Dermis blood vessel endothelial cell (primary cell): ENCODE data around the gene ALAS2. TPM values are rescaled to one million over a fixed set of nuclear protein-coding genes. Genes with fewer than 3 reads are reported as not detected.
"Not testable (repeated sequence)": the region's sequence is repeated elsewhere in the genome, so short reads cannot be mapped to it uniquely, and the experiment has no call there.

Experiments used
- DNase-seq: peaks from one replicate; pipeline ENCODE4 v3.0.0; 2010
- total RNA-seq: library from RNA; depleted of rRNA; stranded (reverse); fragments of >200 nt; gene quantifications from 2 replicates; pipeline ENCODE4 v1.2.3, GENCODE V29; 2014

Gene ALAS2
- total RNA-seq, 1 donor from 2014 or later = not detected

- no peak for DNase-seq
Observed at GRCh38 chrX:55004231-55004630, 26.5 kb downstream of the ALAS2 start.

- peak; percentile 94 for DNase-seq
Observed at GRCh38 chrX:54999717-55000598, 30.8 kb downstream of the ALAS2 start, which contains the start of gene APEX2. Gene APEX2 (plus strand): TSS chrX:55000363. CDS start chrX:55000423, 60 bp downstream.

- DNase-seq = no peak
Observed at GRCh38 chrX:54995621-54996020, 35.2 kb downstream of the ALAS2 start.

- no peak for DNase-seq
Observed at GRCh38 chrX:54994668-54995351, 36.0 kb downstream of the ALAS2 start.

GRCh38 chrX:54994099-54994498, 36.7 kb downstream of the ALAS2 start, which contains the start of gene PFKFB1:
Gene PFKFB1 (minus strand): TSS chrX:54994188. CDS start chrX:54994007, 181 bp downstream.
- DNase-seq = no peak

GRCh38 chrX:54992911-54993622, 37.7 kb downstream of the ALAS2 start:
- no peak for DNase-seq

- no peak for DNase-seq
Observed at GRCh38 chrX:54991706-54992105, 39.1 kb downstream of the ALAS2 start.

GRCh38 chrX:54983306-54983705, 47.5 kb downstream of the ALAS2 start:
- not testable (repeated sequence) for DNase-seq

GRCh38 chrX:54980334-54980733, 50.4 kb downstream of the ALAS2 start:
- no peak for DNase-seq

- DNase-seq = no peak
Observed at GRCh38 chrX:54979432-54979831, 51.3 kb downstream of the ALAS2 start.

- DNase-seq = no peak
Observed at GRCh38 chrX:54978448-54978847, 52.3 kb downstream of the ALAS2 start.

GRCh38 chrX:54977387-54977786, 53.4 kb downstream of the ALAS2 start:
- DNase-seq = no peak

GRCh38 chrX:54964766-54965497, 65.8 kb downstream of the ALAS2 start:
- no peak for DNase-seq

GRCh38 chrX:54961750-54962149, 69.0 kb downstream of the ALAS2 start:
- DNase-seq = no peak

Other genes starting within 250 kb of the ALAS2 start
- gene ITIH6, start 232.7 kb downstream of the ALAS2 start, total RNA-seq = not detected in 2 replicates
- 224 and 341 TPM in 2 replicates for gene MAGED2, start 223.2 kb downstream of the ALAS2 start, total RNA-seq
- 4.4 and 5.9 TPM in 2 replicates for gene TRO, start 110.2 kb downstream of the ALAS2 start, total RNA-seq
- 0.05 TPM in 1 of 2 replicates, not detected in the other for gene PFKFB1, start 36.8 kb downstream of the ALAS2 start, total RNA-seq
- 8.3 and 12.6 TPM in 2 replicates for gene APEX2, start 30.6 kb downstream of the ALAS2 start, total RNA-seq
- gene PAGE2B, start 44.1 kb upstream of the ALAS2 start, total RNA-seq = not detected in 2 replicates
- not detected in 2 replicates for gene PAGE2, start 58.0 kb upstream of the ALAS2 start, total RNA-seq
- gene PAGE5, start 189.4 kb upstream of the ALAS2 start, total RNA-seq = not detected in 2 replicates
- gene PAGE3, start 233.9 kb upstream of the ALAS2 start, total RNA-seq = not detected in 2 replicates